HepG2 (cell line): ENCODE data around the gene ALDH3B1.

Experiments
- CTCF ChIP-seq: sonication (generic); formaldehyde crosslinking; IDR thresholded peaks from 2 replicates; pipeline ENCODE4 v1.5.0; 2020; ENCODE audit warnings: mild to moderate bottlenecking, missing genetic modification reagents, moderate library complexity
- EZH2 ChIP-seq: conservative IDR thresholded peaks from 2 replicates; pipeline ENCODE4 v1.6.1; 2012; ENCODE audit warnings: mild to moderate bottlenecking, low read depth, low read length, moderate library complexity
- KAT8 ChIP-seq: IDR thresholded peaks from 2 replicates; pipeline ENCODE4 v1.6.1; 2016; ENCODE audit warnings: missing genetic modification reagents, missing compliant biosample characterization
- PHF8 ChIP-seq: sonication (generic); formaldehyde crosslinking; IDR thresholded peaks from 2 replicates; pipeline ENCODE4 v1.5.0; 2020; ENCODE audit warnings: missing genetic modification reagents
- POLR2AphosphoS5 ChIP-seq: IDR thresholded peaks from 2 replicates; pipeline ENCODE4 v1.6.1; 2012; ENCODE audit warnings: low read depth, low read length
- ZMYM2 ChIP-seq: sonication (generic); formaldehyde crosslinking; IDR thresholded peaks from 2 replicates; pipeline ENCODE4 v1.8.0; 2022; ENCODE audit warnings: mild to moderate bottlenecking, missing genetic modification reagents
- ZNF232 ChIP-seq: sonication (generic); formaldehyde crosslinking; IDR thresholded peaks from 2 replicates; pipeline ENCODE4 v1.4.0; 2020; ENCODE audit warnings: missing genetic modification reagents, borderline replicate concordance

DNA sequence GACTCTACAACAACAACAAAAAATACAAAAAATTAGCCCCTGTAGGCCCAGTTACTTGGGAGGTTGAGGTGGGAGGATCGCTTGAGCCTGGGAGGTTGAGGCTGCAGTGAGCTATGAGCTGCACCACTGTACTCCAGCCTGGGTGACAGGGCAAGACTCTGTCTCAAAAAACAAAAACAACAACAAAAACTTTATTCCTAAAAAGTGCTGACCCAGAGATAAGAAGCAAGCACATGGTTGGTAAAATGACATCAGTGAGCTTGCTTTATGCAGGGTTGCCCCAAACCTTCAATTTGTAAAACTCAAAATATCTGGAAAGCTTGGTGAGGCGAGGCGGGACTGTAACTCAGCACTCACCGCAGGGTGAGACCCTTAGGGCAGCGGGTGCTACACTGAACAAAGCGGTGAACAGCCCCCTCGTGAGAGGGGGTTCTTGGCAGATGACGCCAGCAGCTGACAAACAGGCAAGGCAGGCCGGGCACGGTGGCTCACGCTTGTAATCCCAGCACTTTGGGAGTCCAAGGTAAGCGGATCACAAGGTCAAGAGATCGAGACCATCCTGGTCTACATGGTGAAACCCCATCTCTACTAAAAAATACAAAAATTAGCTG, 25.2 kb downstream of the ALDH3B1 start:
- TF ChIP-seq POLR2AphosphoS5 (no peak), ZMYM2 (CRISPR knock-in tag) (no peak), EZH2 (no peak), PHF8 (CRISPR knock-in tag) (no peak), ZNF232 (no peak), KAT8 (CRISPR knock-in tag) (no peak), CTCF (CRISPR knock-in tag) (no peak)
